ENCODE measurements around the gene FTCD.
A peak's percentile ranks its signal among the peaks of the same experiment; 100 is the strongest.

FTCD gene

GRCh38 chr21:46098303-46099141 is 56.9 kb downstream of the FTCD start:
- Histone ChIP-seq H3K9me3 (ENCODE audit: control insufficient read depth, low read length) (no peaks in the 10 kb centered on the region), H3K9ac (no peak overlapping the region), H3K27me3 (ENCODE audit: control insufficient read depth, insufficient read depth, low read length) (no peaks in the 10 kb centered on the region), H3K79me2 (no peaks in the 10 kb centered on the region), H3K36me3 (ENCODE audit: control insufficient read depth, insufficient read depth, low read length) (no peaks in the 10 kb centered on the region), H3K27ac (no peak overlapping the region), H3K4me3 (ENCODE audit: low read depth, low read length) (peak overlapping the region; percentile 1), H3K4me1 (no peaks in the 10 kb centered on the region), H3K4me2 (ENCODE audit: low read length) (peak overlapping the region; percentile 35), H2AFZ (peak overlapping the region; percentile 68)
- TF ChIP-seq CTCF (IDR thresholded peaks at IDR 0.05), result no peak

GRCh38 chr21:46097336-46098293 is 57.8 kb downstream of the FTCD start, which contains the start of gene COL6A2:
Gene COL6A2 (plus strand): TSS chr21:46098112.
- Histone ChIP-seq H3K9me3 (ENCODE audit: control insufficient read depth, low read length) (no peaks in the 10 kb centered on the region), H3K36me3 (ENCODE audit: control insufficient read depth, insufficient read depth, low read length) (no peaks in the 10 kb centered on the region), H3K4me3 (ENCODE audit: low read depth, low read length) (peak within 1 kb of the TSS; percentile 1), H3K9ac (no peak within 1 kb of the TSS), H3K79me2 (no peaks in the 10 kb centered on the region), H3K27me3 (ENCODE audit: control insufficient read depth, insufficient read depth, low read length) (no peaks in the 10 kb centered on the region), H3K27ac (no peak within 1 kb of the TSS), H2AFZ (peak within 1 kb of the TSS; percentile 68), H3K4me1 (no peaks in the 10 kb centered on the region), H3K4me2 (ENCODE audit: low read length) (peak within 1 kb of the TSS; percentile 35)
- TF ChIP-seq CTCF (IDR thresholded peaks at IDR 0.05), result no peak

- Histone ChIP-seq H3K4me2 (ENCODE audit: low read length) (no peak overlapping the region), H3K4me1 (no peaks in the 10 kb centered on the region), H3K27me3 (ENCODE audit: control insufficient read depth, insufficient read depth, low read length) (no peaks in the 10 kb centered on the region), H3K9ac (no peak overlapping the region), H3K9me3 (ENCODE audit: control insufficient read depth, low read length) (no peaks in the 10 kb centered on the region), H3K27ac (no peak overlapping the region), H3K79me2 (no peaks in the 10 kb centered on the region), H2AFZ (no peak overlapping the region), H3K4me3 (ENCODE audit: low read depth, low read length) (no peak overlapping the region), H3K36me3 (ENCODE audit: control insufficient read depth, insufficient read depth, low read length) (no peaks in the 10 kb centered on the region)
- TF ChIP-seq CTCF (IDR thresholded peaks at IDR 0.05), result no peak
Observed at GRCh38 chr21:46096596-46097335, 58.6 kb downstream of the FTCD start.

- Histone ChIP-seq H3K9me3 (ENCODE audit: control insufficient read depth, low read length) (no peaks in the 10 kb centered on the region), H3K36me3 (ENCODE audit: control insufficient read depth, insufficient read depth, low read length) (no peaks in the 10 kb centered on the region), H3K4me3 (ENCODE audit: low read depth, low read length) (no peak overlapping the region), H3K4me1 (no peaks in the 10 kb centered on the region), H2AFZ (no peak overlapping the region), H3K27ac (no peak overlapping the region), H3K27me3 (ENCODE audit: control insufficient read depth, insufficient read depth, low read length) (no peaks in the 10 kb centered on the region), H3K4me2 (ENCODE audit: low read length) (no peak overlapping the region), H3K9ac (no peak overlapping the region), H3K79me2 (no peaks in the 10 kb centered on the region)
- TF ChIP-seq CTCF (IDR thresholded peaks at IDR 0.05), result no peak
Observed at GRCh38 chr21:46095814-46096595, 59.4 kb downstream of the FTCD start.
